HG03520 (cell line): Measurements from ENCODE around the gene ASIC1.
"Not testable (repeated sequence)": the region's sequence is repeated elsewhere in the genome, so short reads cannot be mapped to it uniquely, and the experiment has no call there.

Source experiments
- ATAC-seq: cut with Tn5 transposase; IDR thresholded peaks from one replicate; pipeline ENCODE4 v1.9.1; 2021; ENCODE audit warnings: mild to moderate bottlenecking, moderate library complexity; ENCODE audit not compliant: unreplicated experiment

ASIC1 gene

DNA sequence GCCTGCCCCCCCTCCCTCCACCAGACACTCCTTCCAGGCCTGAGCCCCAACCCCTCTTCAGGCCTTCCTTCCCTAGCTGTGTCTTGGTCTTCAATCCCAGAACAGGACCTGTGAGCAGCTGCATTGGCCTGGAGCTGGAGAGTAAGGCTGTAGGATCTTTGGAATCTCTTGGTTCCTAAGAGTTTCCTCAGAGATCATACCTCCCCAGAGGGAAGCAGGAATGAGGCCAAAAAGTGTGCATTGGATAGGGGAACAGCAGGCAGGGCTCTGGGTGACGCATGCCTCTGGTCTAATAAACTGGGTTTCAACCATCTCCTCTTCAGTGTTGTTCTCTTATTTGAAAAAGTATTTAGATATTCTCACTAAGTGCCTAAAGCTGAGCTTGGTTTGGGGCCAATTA lies 25.9 kb downstream of the ASIC1 start:
- no peak for ATAC-seq

- ATAC-seq = not testable (repeated sequence)
Observed at GRCh38 chr12:50084409-50084774, 27.0 kb downstream of the ASIC1 start.

- ATAC-seq = peak; percentile 60
Observed at GRCh38 chr12:50084775-50085614, 27.6 kb downstream of the ASIC1 start, which contains the start of gene SMARCD1. TSS of gene SMARCD1 (plus strand) at chr12:50085342. CDS start at chr12:50085370, 28 bp downstream.

GRCh38 chr12:50085615-50086072 lies 28.2 kb downstream of the ASIC1 start:
- no peak for ATAC-seq

GRCh38 chr12:50086148-50086547 lies 28.8 kb downstream of the ASIC1 start:
- ATAC-seq = no peak

- no peak for ATAC-seq
Observed at GRCh38 chr12:50087151-50087550, 29.8 kb downstream of the ASIC1 start.

- ATAC-seq = no peak
Observed at GRCh38 chr12:50087995-50088394, 30.6 kb downstream of the ASIC1 start.

GRCh38 chr12:50088577-50089335 lies 31.4 kb downstream of the ASIC1 start:
- no peak for ATAC-seq

GRCh38 chr12:50089730-50090129 lies 32.3 kb downstream of the ASIC1 start:
- no peak for ATAC-seq

DNA sequence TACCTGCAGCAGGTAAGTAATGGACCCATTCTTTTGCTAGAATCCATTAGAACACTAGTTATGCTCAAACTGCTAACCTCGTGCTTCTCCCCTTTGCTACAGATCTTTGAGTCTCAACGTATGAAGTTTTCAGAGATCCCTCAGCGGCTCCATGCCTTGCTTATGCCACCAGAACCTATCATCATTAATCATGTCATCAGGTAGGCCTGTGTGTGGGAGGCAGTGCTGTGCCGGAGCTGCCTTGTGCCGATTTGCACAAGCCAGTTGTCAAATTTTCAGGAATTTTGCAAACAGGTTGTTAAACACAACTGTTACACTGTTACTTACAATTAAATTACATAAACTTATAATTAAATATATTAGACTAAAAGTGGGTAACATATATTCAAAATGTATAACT lies 33.0 kb downstream of the ASIC1 start:
- ATAC-seq = no peak

- ATAC-seq = no peak
Observed at GRCh38 chr12:50097952-50098351, 40.6 kb downstream of the ASIC1 start.

GRCh38 chr12:50099302-50100008 lies 42.1 kb downstream of the ASIC1 start:
- no peak for ATAC-seq

GRCh38 chr12:50100561-50100960 lies 43.2 kb downstream of the ASIC1 start:
- no peak for ATAC-seq

GRCh38 chr12:50101663-50102062 lies 44.3 kb downstream of the ASIC1 start:
- no peak for ATAC-seq

- ATAC-seq = no peak
Observed at GRCh38 chr12:50102131-50102531, 44.7 kb downstream of the ASIC1 start.

DNA sequence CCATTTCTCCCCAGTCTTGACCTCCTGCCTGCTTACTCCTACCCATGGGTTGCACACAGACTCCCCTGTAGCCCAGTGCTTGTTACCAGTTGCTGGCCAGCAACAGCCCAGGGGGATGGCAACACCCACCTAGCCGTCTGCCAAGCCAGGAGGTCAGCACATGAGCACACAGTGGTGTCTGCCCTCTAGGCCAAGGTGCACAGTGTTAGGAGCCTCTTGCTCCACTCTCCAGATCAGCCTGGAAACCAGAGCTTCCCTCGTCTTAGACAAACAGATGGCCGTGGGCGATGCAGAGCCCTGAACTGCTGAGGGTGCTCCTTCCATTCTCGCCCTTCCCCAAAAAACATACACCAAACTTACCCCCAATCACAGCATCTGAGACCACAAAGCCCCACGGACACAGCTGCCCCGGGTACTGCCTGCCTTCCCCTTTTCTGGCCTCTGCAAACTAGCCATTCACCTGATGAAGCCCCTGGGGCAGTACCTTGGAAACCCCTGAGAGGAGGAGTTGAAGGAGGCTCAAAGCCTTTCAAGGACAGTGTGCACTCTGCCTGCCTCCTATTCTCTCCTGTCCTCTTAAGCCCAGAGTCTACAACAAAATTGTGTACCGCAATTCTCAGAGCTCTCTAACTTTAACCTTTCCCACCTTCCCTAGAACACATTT lies 45.4 kb downstream of the ASIC1 start:
- ATAC-seq = no peak

- no peak for ATAC-seq
Observed at GRCh38 chr12:50103351-50103750, 46.0 kb downstream of the ASIC1 start.

DNA sequence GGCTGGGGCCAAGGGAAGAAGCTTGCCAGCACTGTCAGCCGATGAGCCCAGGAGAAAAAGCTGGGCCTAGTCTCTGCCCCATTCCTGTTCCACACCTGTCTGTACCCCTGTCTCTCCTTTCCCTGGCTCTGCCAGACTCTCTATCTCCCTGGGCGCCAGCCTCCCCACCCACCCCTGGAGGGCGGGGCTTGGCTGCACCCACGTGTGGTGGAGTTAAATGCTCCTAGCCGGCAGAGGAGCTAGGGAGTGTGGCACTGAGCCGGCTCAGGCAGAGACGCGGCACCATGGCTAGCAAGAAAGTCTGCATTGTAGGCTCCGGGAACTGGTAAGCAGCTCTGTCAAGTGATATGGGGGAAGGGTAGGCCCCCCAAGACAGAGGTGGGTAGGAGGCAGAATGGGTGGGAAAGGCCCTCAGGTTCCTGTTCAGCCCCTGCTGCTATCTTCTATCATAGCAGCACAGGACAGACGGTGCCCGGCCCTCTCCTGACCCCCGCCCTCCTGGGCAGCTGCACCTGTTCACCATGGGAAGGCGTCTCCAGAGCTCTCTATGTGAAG lies 46.4 kb downstream of the ASIC1 start, which contains the start of gene GPD1:
GPD1 (plus strand) TSS at position 242 of the 555 bp plus-strand sequence; CDS start at position 285, 43 bp downstream.
- ATAC-seq = no peak

DNA sequence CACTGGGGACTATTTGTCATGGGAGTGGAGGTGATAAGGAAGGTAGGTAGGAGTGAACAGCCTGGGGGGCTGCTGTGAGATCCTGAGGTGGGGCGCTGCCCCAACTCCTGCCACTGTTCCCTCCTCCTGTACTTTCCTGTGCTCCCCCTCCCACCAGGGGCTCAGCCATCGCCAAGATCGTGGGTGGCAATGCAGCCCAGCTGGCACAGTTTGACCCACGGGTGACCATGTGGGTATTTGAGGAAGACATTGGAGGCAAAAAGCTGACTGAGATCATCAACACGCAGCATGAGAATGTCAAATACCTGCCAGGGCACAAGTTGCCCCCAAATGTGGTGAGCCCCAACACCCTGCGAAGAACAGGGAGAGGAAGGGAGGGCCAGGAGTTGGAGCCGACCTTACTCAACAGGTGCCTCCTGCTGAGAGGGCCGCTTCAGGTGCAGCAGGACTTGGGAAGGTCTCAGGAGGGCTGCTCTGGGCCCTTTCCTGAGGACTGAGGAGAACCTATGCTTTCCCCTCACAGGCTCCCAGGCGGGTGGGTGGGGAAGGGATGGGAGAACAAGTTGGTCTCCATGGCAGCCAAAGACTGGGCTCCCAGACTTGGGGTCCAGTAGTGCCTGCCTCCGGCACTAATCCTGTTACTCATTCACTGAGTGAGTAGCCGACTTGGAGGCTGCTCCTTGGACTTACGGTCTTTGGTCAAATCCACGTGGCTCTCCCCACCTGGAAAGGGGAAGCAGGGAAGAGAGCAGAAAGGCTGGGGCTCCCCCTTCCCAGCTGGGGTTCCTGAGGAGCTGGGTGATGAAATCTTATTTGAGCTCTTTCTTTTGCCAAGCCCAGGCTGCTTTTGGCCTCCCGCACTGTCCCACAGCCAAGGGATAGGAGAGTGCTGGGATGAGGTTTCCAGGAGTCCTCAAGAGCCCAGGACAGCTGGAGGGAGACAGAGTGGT lies 47.3 kb downstream of the ASIC1 start:
- ATAC-seq = no peak
